ENCODE results near the gene NUP88.

NUP88 gene

DNA sequence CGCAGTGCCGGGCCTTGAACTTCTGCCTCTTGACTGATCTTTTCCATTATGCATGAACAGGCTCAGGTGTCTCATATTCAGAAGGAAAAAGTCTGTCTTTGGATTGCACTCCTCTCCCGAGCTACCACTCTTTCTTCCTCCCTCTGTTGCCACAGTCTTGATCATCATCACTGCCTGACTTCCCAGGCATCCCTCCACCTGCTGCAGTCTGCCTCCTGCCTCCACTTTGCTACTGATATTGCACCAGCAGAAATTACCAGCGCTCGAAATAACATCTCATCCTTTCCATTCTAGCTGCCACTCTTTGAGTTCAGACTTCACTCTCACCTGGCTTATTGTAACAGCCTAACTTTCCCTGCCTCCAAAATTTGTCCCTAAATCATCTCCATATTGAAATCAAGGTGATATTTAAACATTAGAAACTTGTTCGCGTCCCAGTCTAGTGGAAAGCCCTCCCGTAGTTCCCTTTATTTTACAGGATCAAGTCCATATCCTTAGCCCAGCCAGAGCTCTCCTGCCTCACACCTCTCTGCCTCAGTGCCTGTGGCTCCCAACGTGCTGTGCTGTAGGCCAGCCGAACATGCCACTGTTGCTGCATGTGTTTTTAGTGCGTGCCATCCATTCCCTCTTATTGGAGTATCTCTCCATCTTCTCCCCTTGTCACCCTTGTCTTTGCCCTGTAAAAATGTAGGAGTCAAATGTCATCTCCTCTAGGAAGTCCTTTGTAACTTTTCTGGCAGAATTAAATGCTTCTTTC, 39.9 kb downstream of the NUP88 start:
- TF ChIP-seq, protein P1, sequence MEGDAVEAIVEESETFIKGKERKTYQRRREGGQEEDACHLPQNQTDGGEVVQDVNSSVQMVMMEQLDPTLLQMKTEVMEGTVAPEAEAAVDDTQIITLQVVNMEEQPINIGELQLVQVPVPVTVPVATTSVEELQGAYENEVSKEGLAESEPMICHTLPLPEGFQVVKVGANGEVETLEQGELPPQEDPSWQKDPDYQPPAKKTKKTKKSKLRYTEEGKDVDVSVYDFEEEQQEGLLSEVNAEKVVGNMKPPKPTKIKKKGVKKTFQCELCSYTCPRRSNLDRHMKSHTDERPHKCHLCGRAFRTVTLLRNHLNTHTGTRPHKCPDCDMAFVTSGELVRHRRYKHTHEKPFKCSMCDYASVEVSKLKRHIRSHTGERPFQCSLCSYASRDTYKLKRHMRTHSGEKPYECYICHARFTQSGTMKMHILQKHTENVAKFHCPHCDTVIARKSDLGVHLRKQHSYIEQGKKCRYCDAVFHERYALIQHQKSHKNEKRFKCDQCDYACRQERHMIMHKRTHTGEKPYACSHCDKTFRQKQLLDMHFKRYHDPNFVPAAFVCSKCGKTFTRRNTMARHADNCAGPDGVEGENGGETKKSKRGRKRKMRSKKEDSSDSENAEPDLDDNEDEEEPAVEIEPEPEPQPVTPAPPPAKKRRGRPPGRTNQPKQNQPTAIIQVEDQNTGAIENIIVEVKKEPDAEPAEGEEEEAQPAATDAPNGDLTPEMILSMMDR (IDR thresholded peaks at IDR 0.05; ENCODE audit: insufficient read depth, low read depth, low read length, missing control alignments): no peak
- H3K4me3 ChIP-seq (ENCODE audit: low read length): no peak overlapping the region
- DNase-seq (ENCODE audit: low read depth): no peak

- TF ChIP-seq, protein P1 (IDR thresholded peaks at IDR 0.05; ENCODE audit: insufficient read depth, low read depth, low read length, missing control alignments): no peak
- H3K4me3 ChIP-seq (ENCODE audit: low read length): no peak overlapping the region
- DNase-seq (ENCODE audit: low read depth): no peak
Observed at GRCh38 chr17:5378566-5379207, 40.8 kb downstream of the NUP88 start.

DNA sequence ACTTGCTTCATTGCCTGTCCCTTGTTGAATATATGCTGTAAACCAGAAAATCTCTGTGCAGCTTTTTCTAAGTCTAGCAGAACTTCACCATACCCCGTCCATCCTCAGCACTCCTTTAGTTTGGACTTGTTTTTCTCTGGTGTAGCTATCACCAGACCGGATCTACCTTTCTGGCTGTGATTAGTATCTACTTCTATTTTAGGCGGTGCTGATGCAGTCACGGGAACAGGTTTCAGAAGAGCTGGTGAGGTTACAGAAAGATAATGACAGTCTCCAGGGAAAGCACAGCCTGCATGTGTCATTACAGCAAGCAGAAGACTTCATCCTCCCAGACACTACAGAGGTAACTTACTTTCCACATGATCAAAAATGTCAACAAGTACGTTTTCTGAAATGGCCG, 46.4 kb downstream of the NUP88 start:
- no peak overlapping the region for H3K4me3 ChIP-seq (ENCODE audit: low read length)
- DNase-seq (ENCODE audit: low read depth): peak; percentile 36
- TF ChIP-seq, protein P1 (IDR thresholded peaks at IDR 0.05; ENCODE audit: insufficient read depth, low read depth, low read length, missing control alignments): no peak

DNA sequence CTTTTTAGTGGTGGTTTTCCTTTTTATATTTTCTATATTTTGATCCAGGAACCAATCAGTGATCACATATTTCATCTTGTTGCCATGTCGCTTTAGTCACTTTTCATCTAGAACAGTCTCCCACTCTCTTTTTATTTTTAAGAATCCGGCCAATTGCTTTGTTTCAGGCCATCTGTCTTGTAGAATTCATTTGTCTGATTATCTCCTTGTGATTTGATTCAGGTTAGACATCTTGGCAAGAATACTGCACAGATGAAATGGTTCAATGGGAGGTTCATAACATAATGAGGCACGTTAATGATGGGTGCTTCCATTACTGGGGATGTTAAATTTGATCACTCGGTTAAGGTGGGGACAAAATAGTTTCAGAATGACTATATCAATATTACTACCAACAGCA, 49.1 kb downstream of the NUP88 start:
- TF ChIP-seq, protein P1 (IDR thresholded peaks at IDR 0.05; ENCODE audit: insufficient read depth, low read depth, low read length, missing control alignments): no peak
- H3K4me3 ChIP-seq (ENCODE audit: low read length): no peak overlapping the region
- DNase-seq (ENCODE audit: low read depth): no peak

- DNase-seq (ENCODE audit: low read depth): peak; percentile 85
- TF ChIP-seq, protein P1 (IDR thresholded peaks at IDR 0.05; ENCODE audit: insufficient read depth, low read depth, low read length, missing control alignments): no peak
- peak overlapping the region; percentile 17 for H3K4me3 ChIP-seq (ENCODE audit: low read length)
Observed at GRCh38 chr17:5365831-5366230, 53.6 kb downstream of the NUP88 start.

- no peak for DNase-seq (ENCODE audit: low read depth)
Observed at GRCh38 chr17:5364696-5365095, 54.8 kb downstream of the NUP88 start.

More at GRCh38 chr17:5364696-5365095, 54.8 kb downstream of the NUP88 start:
- TF ChIP-seq, protein P1 (IDR thresholded peaks at IDR 0.05; ENCODE audit: insufficient read depth, low read depth, low read length, missing control alignments): no peak
- H3K4me3 ChIP-seq (ENCODE audit: low read length): no peak overlapping the region
